Kidney epithelial cell (primary cell): ENCODE results near the gene SCG2. TPM values are rescaled to one million over a fixed set of nuclear protein-coding genes. Genes with fewer than 3 reads are reported as not detected.

Experiments
- DNase-seq: peaks from one replicate; pipeline ENCODE4 v3.0.0-alpha.2; 2010; ENCODE audit warnings: low read depth
- H3K27me3 ChIP-seq: 2 replicates; pipeline ENCODE4 v1.6.0; 2011; ENCODE audit warnings: low read length; ENCODE audit not compliant: control insufficient read depth, insufficient read depth
- H3K36me3 ChIP-seq: 2 replicates; pipeline ENCODE4 v1.5.1; 2011; ENCODE audit warnings: low read length; ENCODE audit not compliant: control insufficient read depth, insufficient read depth
- H3K4me3 ChIP-seq: 2 replicates; pipeline ENCODE4 v1.5.1; 2011; ENCODE audit warnings: low read depth, mild to moderate bottlenecking, control low read depth, low read length
- total RNA-seq: library from RNA; depleted of rRNA; stranded (reverse); fragments of >200 nt; gene quantifications from 2 replicates; pipeline ENCODE4 v1.2.3, GENCODE V29; 2015
- TF ChIP-seq, protein P1 (sequence below): IDR thresholded peaks from 2 replicates; pipeline ENCODE4 v1.5.1; 2011; ENCODE audit warnings: mild to moderate bottlenecking, moderate library complexity, low read length, control low read depth, inconsistent platforms; ENCODE audit not compliant: insufficient read depth, poor library complexity, severe bottlenecking

SCG2 gene
- total RNA-seq, 1 donor from 2014 or later = 0.08 TPM

DNA sequence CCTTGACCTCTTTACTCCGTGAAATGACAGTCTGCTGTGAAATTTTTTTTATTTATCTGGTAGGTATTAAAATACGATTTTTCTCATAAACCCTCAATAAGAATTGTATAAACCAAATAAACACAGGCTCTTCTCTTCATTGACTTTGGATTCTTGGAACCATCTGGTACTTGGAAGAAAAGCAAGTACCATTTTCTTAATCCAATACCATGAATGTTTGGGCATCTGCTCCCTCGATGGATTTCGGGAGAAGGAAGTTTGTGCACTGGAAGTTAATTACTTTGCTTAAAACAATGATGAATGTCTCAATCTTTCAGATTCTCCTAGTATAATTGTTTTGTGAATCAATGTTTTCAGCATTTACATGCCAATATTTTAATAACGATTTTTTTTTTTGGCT lies 5.3 kb upstream of the SCG2 start:
- no peaks in the 10 kb centered on the region for H3K27me3 ChIP-seq
- no peak for DNase-seq
- H3K4me3 ChIP-seq = no peak overlapping the region
- TF ChIP-seq, protein P1, sequence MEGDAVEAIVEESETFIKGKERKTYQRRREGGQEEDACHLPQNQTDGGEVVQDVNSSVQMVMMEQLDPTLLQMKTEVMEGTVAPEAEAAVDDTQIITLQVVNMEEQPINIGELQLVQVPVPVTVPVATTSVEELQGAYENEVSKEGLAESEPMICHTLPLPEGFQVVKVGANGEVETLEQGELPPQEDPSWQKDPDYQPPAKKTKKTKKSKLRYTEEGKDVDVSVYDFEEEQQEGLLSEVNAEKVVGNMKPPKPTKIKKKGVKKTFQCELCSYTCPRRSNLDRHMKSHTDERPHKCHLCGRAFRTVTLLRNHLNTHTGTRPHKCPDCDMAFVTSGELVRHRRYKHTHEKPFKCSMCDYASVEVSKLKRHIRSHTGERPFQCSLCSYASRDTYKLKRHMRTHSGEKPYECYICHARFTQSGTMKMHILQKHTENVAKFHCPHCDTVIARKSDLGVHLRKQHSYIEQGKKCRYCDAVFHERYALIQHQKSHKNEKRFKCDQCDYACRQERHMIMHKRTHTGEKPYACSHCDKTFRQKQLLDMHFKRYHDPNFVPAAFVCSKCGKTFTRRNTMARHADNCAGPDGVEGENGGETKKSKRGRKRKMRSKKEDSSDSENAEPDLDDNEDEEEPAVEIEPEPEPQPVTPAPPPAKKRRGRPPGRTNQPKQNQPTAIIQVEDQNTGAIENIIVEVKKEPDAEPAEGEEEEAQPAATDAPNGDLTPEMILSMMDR = no peak
- no peaks in the 10 kb centered on the region for H3K36me3 ChIP-seq

DNA sequence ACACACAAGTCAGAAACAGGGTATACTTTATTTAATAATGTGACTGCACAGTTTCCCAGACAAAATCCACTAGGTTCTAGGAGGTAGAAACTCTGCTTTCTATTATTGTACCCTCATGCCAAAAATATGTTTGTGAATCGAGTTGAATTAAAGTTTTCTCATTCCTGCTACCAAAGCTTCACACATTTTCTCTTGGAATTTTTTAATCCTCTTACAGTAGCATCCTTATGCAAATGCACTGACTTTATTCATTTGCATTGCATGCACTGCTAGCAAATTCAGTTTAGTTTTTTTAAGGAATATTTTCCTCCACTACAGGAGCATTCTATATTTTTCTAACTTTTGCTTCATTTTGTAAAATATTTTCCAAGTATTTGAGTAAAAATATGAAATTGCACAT lies 4.8 kb upstream of the SCG2 start:
- no peaks in the 10 kb centered on the region for H3K27me3 ChIP-seq
- DNase-seq = no peak
- no peaks in the 10 kb centered on the region for H3K36me3 ChIP-seq
- TF ChIP-seq, protein P1 = no peak
- H3K4me3 ChIP-seq = no peak overlapping the region

DNA sequence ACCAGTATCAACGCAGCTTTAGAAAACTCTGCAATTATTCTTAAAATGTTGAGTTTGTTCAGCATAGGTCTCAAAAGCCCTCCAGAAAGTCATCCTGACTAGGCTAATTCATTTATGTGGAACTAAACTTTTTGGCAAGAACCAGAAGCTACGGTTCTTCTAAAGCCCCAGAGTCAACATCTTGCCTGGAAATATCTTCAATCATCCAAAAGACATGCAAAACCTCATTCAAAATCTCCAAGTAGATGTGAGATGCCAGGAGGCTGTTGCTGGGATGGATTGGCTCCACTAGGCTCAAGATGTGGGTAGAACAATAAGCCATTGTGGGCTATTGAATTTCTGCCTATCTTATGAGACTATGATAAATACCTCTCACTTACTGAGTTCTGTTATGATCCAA lies 2.1 kb upstream of the SCG2 start:
- no peak for DNase-seq
- TF ChIP-seq, protein P1 = no peak
- H3K36me3 ChIP-seq = no peaks in the 10 kb centered on the region
- no peaks in the 10 kb centered on the region for H3K27me3 ChIP-seq
- H3K4me3 ChIP-seq = no peak overlapping the region

DNA sequence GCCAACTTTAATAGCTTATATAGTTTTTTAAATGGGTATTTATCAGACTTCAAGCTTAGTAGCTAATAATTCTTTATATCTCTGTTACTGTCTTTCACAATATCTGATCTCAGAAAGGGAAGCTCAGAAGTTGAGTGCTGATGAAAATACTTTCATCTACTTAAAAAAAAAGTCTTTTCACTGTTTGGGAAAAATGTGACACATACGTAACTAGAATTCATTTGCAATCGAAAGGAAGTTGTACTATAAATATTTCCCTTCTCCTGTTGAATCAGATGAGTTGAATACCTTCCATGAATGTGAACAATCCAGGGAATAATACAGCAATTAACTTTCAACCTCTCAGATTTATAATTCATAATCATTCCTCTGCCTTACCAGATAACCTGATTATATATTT lies 811 bp upstream of the SCG2 start:
- no peaks in the 10 kb centered on the region for H3K36me3 ChIP-seq
- DNase-seq = no peak
- H3K27me3 ChIP-seq = no peaks in the 10 kb centered on the region
- no peak overlapping the region for H3K4me3 ChIP-seq
- TF ChIP-seq, protein P1 = no peak

DNA sequence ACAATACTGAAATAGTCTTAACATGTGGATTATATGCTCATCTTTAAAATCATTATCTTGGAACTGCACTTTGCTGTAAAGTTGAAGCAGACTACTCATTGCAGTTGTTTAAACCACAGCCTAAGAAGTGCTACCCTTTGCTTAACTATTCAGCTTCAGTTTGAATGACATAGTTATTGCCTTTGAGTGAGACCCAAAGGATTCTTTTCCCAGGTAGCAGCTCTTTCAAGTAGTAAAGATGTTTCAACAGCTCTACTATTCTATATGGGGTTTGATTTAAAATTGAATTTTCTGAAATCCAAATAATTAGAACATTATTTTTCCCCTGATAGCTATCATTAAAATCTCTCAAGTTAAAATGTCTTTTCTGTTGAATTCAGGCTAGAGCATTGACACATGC lies 1.1 kb downstream of the SCG2 start:
- H3K27me3 ChIP-seq = no peaks in the 10 kb centered on the region
- no peak overlapping the region for H3K4me3 ChIP-seq
- DNase-seq = no peak
- H3K36me3 ChIP-seq = no peaks in the 10 kb centered on the region
- TF ChIP-seq, protein P1 = no peak

DNA sequence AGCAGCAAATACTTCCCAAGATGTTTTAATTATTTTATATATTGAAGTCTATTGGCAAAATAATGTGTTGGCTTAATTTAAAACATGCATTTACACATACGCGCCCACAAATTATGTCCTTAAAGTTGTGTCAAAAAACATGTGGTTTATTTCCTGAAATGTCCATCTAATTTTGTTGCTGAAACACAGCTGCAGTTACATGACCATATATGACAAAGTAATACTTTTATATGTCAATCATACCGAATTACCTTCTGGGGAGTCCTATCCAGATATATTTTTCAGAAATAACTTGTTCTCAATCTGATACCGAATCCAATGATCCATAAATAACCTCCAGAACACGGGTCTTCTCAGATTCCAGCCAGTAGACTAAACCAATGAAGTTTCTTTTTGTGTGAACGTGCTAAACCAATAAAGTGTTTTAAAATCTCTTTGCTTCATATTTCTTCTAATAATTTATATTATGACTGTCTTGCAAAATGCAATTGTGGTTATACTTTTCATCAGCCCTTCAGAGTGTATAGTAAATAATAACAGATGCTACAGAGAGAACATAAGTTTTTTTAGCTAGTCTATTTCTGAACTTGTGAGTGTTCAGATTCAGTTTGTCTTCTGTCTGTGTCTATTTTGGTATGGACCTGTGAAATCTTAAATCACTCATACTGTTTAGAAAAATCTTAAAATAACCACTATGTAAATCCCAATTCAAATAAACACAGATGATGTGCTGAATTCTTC lies 2.4 kb downstream of the SCG2 start:
- TF ChIP-seq, protein P1 = no peak
- H3K4me3 ChIP-seq = no peak overlapping the region
- no peaks in the 10 kb centered on the region for H3K36me3 ChIP-seq
- H3K27me3 ChIP-seq = no peaks in the 10 kb centered on the region
- DNase-seq = no peak
